HEK293 (cell line): ENCODE results near the gene PRODH2.

ENCODE experiments used
- AEBP2 ChIP-seq: fragments of 450-650 bp; formaldehyde crosslinking; IDR thresholded peaks from 2 replicates; pipeline ENCODE4 v1.5.1; 2016; ENCODE audit warnings: missing biosample characterization, missing genetic modification characterization, borderline replicate concordance
- GLI2 ChIP-seq: fragments of 450-650 bp; formaldehyde crosslinking; IDR thresholded peaks from 2 replicates; pipeline ENCODE4; 2017; ENCODE audit warnings: missing biosample characterization, missing genetic modification characterization, low read depth, borderline replicate concordance
- GLIS1 ChIP-seq: fragments of 450-650 bp; formaldehyde crosslinking; IDR thresholded peaks from 2 replicates; pipeline ENCODE4 v1.5.1; 2016; ENCODE audit warnings: missing biosample characterization, missing genetic modification characterization
- KLF16 ChIP-seq: fragments of 450-650 bp; formaldehyde crosslinking; IDR thresholded peaks from 2 replicates; pipeline ENCODE4 v1.5.1; 2017; ENCODE audit warnings: missing biosample characterization, missing genetic modification characterization
- YY1 ChIP-seq: fragments of 450-650 bp; formaldehyde crosslinking; IDR thresholded peaks from 2 replicates; pipeline ENCODE4 v1.5.1; 2018; ENCODE audit warnings: missing biosample characterization, missing genetic modification characterization
- ZBTB17 ChIP-seq: fragments of 450-650 bp; formaldehyde crosslinking; IDR thresholded peaks from 2 replicates; pipeline ENCODE4 v1.5.1; 2016; ENCODE audit warnings: missing biosample characterization, missing genetic modification characterization
- ZBTB48 ChIP-seq: fragments of 450-650 bp; formaldehyde crosslinking; IDR thresholded peaks from 2 replicates; pipeline ENCODE4 v1.5.1; 2016; ENCODE audit warnings: missing biosample characterization, missing genetic modification characterization
- ZEB2 ChIP-seq: fragments of 450-650 bp; formaldehyde crosslinking; IDR thresholded peaks from 2 replicates; pipeline ENCODE4 v1.5.1; 2016; ENCODE audit warnings: missing biosample characterization, missing genetic modification characterization
- ZFP37 ChIP-seq: fragments of 450-650 bp; formaldehyde crosslinking; IDR thresholded peaks from 2 replicates; pipeline ENCODE4 v1.5.1; 2016; ENCODE audit warnings: missing biosample characterization, missing genetic modification characterization
- ZIC2 ChIP-seq: fragments of 450-650 bp; formaldehyde crosslinking; IDR thresholded peaks from 2 replicates; pipeline ENCODE4 v1.5.1; 2016; ENCODE audit warnings: missing biosample characterization, missing genetic modification characterization
- ZNF140 ChIP-seq: fragments of 450-650 bp; formaldehyde crosslinking; IDR thresholded peaks from 2 replicates; pipeline ENCODE4 v1.5.1; 2016; ENCODE audit warnings: missing biosample characterization, missing genetic modification characterization
- ZNF155 ChIP-seq: fragments of 450-650 bp; formaldehyde crosslinking; IDR thresholded peaks from 2 replicates; pipeline ENCODE4 v1.5.1; 2016; ENCODE audit warnings: missing biosample characterization, missing genetic modification characterization
- ZNF239 ChIP-seq: fragments of 450-650 bp; formaldehyde crosslinking; IDR thresholded peaks from 2 replicates; pipeline ENCODE4 v1.5.1; 2016; ENCODE audit warnings: missing biosample characterization, missing genetic modification characterization
- ZNF362 ChIP-seq: fragments of 450-650 bp; formaldehyde crosslinking; IDR thresholded peaks from 2 replicates; pipeline ENCODE4 v1.5.1; 2016; ENCODE audit warnings: missing biosample characterization, missing genetic modification characterization
- ZNF391 ChIP-seq: fragments of 450-650 bp; formaldehyde crosslinking; IDR thresholded peaks from 2 replicates; pipeline ENCODE4 v1.5.1; 2016; ENCODE audit warnings: low read depth, missing biosample characterization, missing genetic modification characterization, borderline replicate concordance
- ZNF571 ChIP-seq: fragments of 450-650 bp; formaldehyde crosslinking; IDR thresholded peaks from 2 replicates; pipeline ENCODE4 v1.5.0; 2017; ENCODE audit warnings: missing biosample characterization, missing genetic modification characterization
- ZNF596 ChIP-seq: fragments of 450-650 bp; IDR thresholded peaks from 2 replicates; pipeline ENCODE4 v1.5.0; 2018; ENCODE audit warnings: missing biosample characterization, mild to moderate bottlenecking, missing genetic modification characterization, moderate library complexity
- ZNF600 ChIP-seq: fragments of 450-650 bp; formaldehyde crosslinking; IDR thresholded peaks from 2 replicates; pipeline ENCODE4 v1.5.1; 2016; ENCODE audit warnings: missing biosample characterization, missing genetic modification characterization
- ZNF670 ChIP-seq: fragments of 450-650 bp; formaldehyde crosslinking; IDR thresholded peaks from 2 replicates; pipeline ENCODE4 v1.5.1; 2016; ENCODE audit warnings: missing biosample characterization, missing genetic modification characterization, low read depth
- ZNF777 ChIP-seq: fragments of 450-650 bp; formaldehyde crosslinking; IDR thresholded peaks from 2 replicates; pipeline ENCODE4 v1.5.1; 2017; ENCODE audit warnings: missing biosample characterization, missing genetic modification characterization, borderline replicate concordance
- ZNF792 ChIP-seq: fragments of 450-650 bp; formaldehyde crosslinking; IDR thresholded peaks from 2 replicates; pipeline ENCODE4 v1.5.1; 2016; ENCODE audit warnings: missing biosample characterization, missing genetic modification characterization
- ZNF837 ChIP-seq: fragments of 450-650 bp; formaldehyde crosslinking; IDR thresholded peaks from 2 replicates; pipeline ENCODE4 v1.5.1; 2016; ENCODE audit warnings: missing biosample characterization, missing genetic modification characterization
- TF ChIP-seq, protein P1 (sequence below): fragments of 450-650 bp; IDR thresholded peaks from 2 replicates; pipeline ENCODE4 v1.5.1; 2018; ENCODE audit warnings: missing biosample characterization, mild to moderate bottlenecking, missing genetic modification characterization
- TF ChIP-seq, protein P2 (sequence below): fragments of 450-650 bp; formaldehyde crosslinking; IDR thresholded peaks from 2 replicates; pipeline ENCODE4; 2016; ENCODE audit warnings: missing biosample characterization, missing genetic modification characterization
- TF ChIP-seq, protein P3 (sequence below): fragments of 450-650 bp; formaldehyde crosslinking; IDR thresholded peaks from 2 replicates; pipeline ENCODE4 v1.5.1; 2017; ENCODE audit warnings: missing biosample characterization, missing genetic modification characterization
- TF ChIP-seq, protein P4 (sequence below): fragments of 450-650 bp; formaldehyde crosslinking; IDR thresholded peaks from 2 replicates; pipeline ENCODE4 v1.5.1; 2016; ENCODE audit warnings: missing biosample characterization, missing genetic modification characterization
- TF ChIP-seq, protein P5 (sequence below): fragments of 450-650 bp; formaldehyde crosslinking; optimal IDR thresholded peaks from 2 replicates; pipeline ENCODE3; 2016; ENCODE audit warnings: missing biosample characterization, mild to moderate bottlenecking, missing genetic modification characterization
- TF ChIP-seq, protein P6 (sequence below): fragments of 450-650 bp; formaldehyde crosslinking; IDR thresholded peaks from 2 replicates; pipeline ENCODE4 v1.5.1; 2016; ENCODE audit warnings: missing biosample characterization, missing genetic modification characterization

PRODH2 gene

GRCh38 chr19:35757231-35757748, 55.4 kb downstream of the PRODH2 start (continued):
- TF ChIP-seq, protein P1, sequence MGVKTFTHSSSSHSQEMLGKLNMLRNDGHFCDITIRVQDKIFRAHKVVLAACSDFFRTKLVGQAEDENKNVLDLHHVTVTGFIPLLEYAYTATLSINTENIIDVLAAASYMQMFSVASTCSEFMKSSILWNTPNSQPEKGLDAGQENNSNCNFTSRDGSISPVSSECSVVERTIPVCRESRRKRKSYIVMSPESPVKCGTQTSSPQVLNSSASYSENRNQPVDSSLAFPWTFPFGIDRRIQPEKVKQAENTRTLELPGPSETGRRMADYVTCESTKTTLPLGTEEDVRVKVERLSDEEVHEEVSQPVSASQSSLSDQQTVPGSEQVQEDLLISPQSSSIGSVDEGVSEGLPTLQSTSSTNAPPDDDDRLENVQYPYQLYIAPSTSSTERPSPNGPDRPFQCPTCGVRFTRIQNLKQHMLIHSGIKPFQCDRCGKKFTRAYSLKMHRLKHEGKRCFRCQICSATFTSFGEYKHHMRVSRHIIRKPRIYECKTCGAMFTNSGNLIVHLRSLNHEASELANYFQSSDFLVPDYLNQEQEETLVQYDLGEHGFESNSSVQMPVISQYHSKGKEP (tag by site-specific recombination): peak; percentile 92
- TF ChIP-seq GLI2 (tag by site-specific recombination) (no peak), ZNF362 (tag by site-specific recombination) (no peak), ZIC2 (tag by site-specific recombination) (peak; percentile 90), ZBTB48 (peak; percentile 86), ZNF837 (no peak), ZBTB17 (peak; percentile 47), KLF16 (tag by site-specific recombination) (peak; percentile 72), AEBP2 (tag by site-specific recombination) (no peak), ZNF596 (peak; percentile 64; the same call in 1 of the 2 replicates), ZEB2 (peak; percentile 42; the same call in 1 of the 2 replicates), ZNF239 (tag by site-specific recombination) (no peak), ZNF670 (tag by site-specific recombination) (no peak), GLIS1 (peak; percentile 99), ZNF777 (tag by site-specific recombination) (no peak), ZFP37 (tag by site-specific recombination) (peak; percentile 96), ZNF140 (no peak), ZNF391 (tag by site-specific recombination) (peak; percentile 76; the same call in 1 of the 2 replicates), ZNF600 (tag by site-specific recombination) (peak; percentile 76), YY1 (no peak), ZNF792 (tag by site-specific recombination) (no peak), ZNF571 (tag by site-specific recombination) (no peak), ZNF155 (no peak)
- TF ChIP-seq, protein P2, sequence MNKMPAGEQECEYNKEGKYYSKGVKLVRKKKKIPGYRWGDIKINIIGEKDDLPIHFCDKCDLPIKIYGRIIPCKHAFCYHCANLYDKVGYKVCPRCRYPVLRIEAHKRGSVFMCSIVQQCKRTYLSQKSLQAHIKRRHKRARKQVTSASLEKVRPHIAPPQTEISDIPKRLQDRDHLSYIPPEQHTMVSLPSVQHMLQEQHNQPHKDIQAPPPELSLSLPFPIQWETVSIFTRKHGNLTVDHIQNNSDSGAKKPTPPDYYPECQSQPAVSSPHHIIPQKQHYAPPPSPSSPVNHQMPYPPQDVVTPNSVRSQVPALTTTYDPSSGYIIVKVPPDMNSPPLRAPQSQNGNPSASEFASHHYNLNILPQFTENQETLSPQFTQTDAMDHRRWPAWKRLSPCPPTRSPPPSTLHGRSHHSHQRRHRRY (tag by site-specific recombination): 0 out of 2 replicates have a peak, but pooled peaks have one; percentile 15
- TF ChIP-seq, protein P3, sequence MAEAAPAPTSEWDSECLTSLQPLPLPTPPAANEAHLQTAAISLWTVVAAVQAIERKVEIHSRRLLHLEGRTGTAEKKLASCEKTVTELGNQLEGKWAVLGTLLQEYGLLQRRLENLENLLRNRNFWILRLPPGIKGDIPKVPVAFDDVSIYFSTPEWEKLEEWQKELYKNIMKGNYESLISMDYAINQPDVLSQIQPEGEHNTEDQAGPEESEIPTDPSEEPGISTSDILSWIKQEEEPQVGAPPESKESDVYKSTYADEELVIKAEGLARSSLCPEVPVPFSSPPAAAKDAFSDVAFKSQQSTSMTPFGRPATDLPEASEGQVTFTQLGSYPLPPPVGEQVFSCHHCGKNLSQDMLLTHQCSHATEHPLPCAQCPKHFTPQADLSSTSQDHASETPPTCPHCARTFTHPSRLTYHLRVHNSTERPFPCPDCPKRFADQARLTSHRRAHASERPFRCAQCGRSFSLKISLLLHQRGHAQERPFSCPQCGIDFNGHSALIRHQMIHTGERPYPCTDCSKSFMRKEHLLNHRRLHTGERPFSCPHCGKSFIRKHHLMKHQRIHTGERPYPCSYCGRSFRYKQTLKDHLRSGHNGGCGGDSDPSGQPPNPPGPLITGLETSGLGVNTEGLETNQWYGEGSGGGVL (tag by site-specific recombination): peak; percentile 90
- TF ChIP-seq, protein P4, sequence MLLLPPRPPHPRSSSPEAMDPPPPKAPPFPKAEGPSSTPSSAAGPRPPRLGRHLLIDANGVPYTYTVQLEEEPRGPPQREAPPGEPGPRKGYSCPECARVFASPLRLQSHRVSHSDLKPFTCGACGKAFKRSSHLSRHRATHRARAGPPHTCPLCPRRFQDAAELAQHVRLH (tag by site-specific recombination): no peak
- TF ChIP-seq, protein P5, sequence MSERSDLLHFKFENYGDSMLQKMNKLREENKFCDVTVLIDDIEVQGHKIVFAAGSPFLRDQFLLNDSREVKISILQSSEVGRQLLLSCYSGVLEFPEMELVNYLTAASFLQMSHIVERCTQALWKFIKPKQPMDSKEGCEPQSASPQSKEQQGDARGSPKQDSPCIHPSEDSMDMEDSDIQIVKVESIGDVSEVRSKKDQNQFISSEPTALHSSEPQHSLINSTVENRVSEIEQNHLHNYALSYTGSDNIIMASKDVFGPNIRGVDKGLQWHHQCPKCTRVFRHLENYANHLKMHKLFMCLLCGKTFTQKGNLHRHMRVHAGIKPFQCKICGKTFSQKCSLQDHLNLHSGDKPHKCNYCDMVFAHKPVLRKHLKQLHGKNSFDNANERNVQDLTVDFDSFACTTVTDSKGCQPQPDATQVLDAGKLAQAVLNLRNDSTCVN: peak; percentile 81
- TF ChIP-seq, protein P6, sequence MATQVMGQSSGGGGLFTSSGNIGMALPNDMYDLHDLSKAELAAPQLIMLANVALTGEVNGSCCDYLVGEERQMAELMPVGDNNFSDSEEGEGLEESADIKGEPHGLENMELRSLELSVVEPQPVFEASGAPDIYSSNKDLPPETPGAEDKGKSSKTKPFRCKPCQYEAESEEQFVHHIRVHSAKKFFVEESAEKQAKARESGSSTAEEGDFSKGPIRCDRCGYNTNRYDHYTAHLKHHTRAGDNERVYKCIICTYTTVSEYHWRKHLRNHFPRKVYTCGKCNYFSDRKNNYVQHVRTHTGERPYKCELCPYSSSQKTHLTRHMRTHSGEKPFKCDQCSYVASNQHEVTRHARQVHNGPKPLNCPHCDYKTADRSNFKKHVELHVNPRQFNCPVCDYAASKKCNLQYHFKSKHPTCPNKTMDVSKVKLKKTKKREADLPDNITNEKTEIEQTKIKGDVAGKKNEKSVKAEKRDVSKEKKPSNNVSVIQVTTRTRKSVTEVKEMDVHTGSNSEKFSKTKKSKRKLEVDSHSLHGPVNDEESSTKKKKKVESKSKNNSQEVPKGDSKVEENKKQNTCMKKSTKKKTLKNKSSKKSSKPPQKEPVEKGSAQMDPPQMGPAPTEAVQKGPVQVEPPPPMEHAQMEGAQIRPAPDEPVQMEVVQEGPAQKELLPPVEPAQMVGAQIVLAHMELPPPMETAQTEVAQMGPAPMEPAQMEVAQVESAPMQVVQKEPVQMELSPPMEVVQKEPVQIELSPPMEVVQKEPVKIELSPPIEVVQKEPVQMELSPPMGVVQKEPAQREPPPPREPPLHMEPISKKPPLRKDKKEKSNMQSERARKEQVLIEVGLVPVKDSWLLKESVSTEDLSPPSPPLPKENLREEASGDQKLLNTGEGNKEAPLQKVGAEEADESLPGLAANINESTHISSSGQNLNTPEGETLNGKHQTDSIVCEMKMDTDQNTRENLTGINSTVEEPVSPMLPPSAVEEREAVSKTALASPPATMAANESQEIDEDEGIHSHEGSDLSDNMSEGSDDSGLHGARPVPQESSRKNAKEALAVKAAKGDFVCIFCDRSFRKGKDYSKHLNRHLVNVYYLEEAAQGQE: peak; percentile 70
